Measurements from ENCODE around the gene GMNN.

DNA sequence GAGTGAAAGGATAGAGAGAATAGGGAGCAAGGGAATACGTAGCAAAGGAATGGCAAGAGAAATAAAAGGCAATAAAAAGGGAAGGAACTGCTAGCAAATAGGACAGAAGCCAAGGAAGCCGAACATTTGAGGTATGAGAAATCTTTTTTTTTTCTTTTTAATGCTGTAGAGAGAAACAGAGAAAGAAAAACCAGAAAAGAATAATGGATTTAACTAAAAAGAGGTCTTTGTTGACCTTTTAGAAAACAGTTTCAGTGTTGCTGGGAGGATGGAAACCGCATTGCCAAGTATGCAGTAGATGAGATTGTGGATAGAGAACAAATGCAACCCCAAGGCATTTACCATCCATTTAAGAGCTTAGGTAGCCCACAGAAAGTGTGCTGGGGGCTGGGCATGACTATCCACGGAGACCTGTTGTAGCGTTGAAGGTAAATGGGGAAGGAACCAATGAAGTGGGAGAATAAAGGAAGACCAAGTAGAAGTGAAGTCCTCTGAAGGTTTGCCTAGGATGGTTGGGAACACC, 32.5 kb upstream of the GMNN start:
- TF ChIP-seq, protein P1, sequence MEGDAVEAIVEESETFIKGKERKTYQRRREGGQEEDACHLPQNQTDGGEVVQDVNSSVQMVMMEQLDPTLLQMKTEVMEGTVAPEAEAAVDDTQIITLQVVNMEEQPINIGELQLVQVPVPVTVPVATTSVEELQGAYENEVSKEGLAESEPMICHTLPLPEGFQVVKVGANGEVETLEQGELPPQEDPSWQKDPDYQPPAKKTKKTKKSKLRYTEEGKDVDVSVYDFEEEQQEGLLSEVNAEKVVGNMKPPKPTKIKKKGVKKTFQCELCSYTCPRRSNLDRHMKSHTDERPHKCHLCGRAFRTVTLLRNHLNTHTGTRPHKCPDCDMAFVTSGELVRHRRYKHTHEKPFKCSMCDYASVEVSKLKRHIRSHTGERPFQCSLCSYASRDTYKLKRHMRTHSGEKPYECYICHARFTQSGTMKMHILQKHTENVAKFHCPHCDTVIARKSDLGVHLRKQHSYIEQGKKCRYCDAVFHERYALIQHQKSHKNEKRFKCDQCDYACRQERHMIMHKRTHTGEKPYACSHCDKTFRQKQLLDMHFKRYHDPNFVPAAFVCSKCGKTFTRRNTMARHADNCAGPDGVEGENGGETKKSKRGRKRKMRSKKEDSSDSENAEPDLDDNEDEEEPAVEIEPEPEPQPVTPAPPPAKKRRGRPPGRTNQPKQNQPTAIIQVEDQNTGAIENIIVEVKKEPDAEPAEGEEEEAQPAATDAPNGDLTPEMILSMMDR (IDR thresholded peaks at IDR 0.05) = no peak
- no peak for TF ChIP-seq POLR2A (IDR thresholded peaks at IDR 0.05)
